GM12878 (cell line): Measurements from ENCODE around the gene RAP1GDS1. TPM values are rescaled to one million over a fixed set of nuclear protein-coding genes. Genes with fewer than 3 reads are reported as not detected.

Experiments used
- ATAC-seq: fragments of 200-7000 bp; cut with Tn5 transposase; 3 replicates; pipeline ENCODE4 v1.9.1; 2020; ENCODE audit warnings: mild to moderate bottlenecking, moderate library complexity
- BruUV-seq: library from RNA; stranded (reverse); fragments of 400-500 nt; replicated peaks from 2 replicates; lab custom pipeline; 2021; lab: Mats Ljungman, UMichigan
- CTCF ChIA-PET: fragments of 300-600 bp; sonication (Branson Sonifier 250); formaldehyde crosslinking; extraction: SDS; loops from one replicate; lab custom pipeline; 2021; ENCODE audit warnings: inconsistent platforms; lab: Yijun Ruan, JAX
- POLR2A ChIA-PET: fragments of 350-600 bp; formaldehyde crosslinking; extraction: SDS; loops from one replicate; lab custom pipeline; 2021; ENCODE audit warnings: inconsistent platforms; lab: Charles Lee
- RAD21 ChIA-PET: fragments of 300-600 bp; sonication (Branson Sonifier 250); formaldehyde crosslinking; loops from one replicate; lab custom pipeline; 2023; ENCODE audit warnings: antibody characterized with exemption; ENCODE audit not compliant: unreplicated experiment; lab: Charles Lee
- SMC1A ChIA-PET: fragments of 300-600 bp; sonication (Branson Sonifier 250); formaldehyde crosslinking; loops from one replicate; lab custom pipeline; 2023; ENCODE audit not compliant: unreplicated experiment, uncharacterized antibody; lab: Charles Lee
- DNase-seq: peaks from one replicate; pipeline ENCODE4 v3.0.0-alpha.2; 2011; ENCODE audit warnings: low read depth, low spot score
- FAIRE-seq: peaks from 3 replicates; lab custom pipeline; 2011; peaks lifted over from hg19 to GRCh38; lab: Jason Lieb, UNC
- H2AFZ ChIP-seq: 2 replicates; pipeline ENCODE4 v1.6.0; 2011; ENCODE audit warnings: low read depth, low read length, control low read depth; ENCODE audit not compliant: control insufficient read depth
- H3K27ac ChIP-seq: 2 replicates; pipeline ENCODE4 v1.5.1; 2011; ENCODE audit warnings: control low read depth; ENCODE audit not compliant: control insufficient read depth, insufficient read depth
- H3K27me3 ChIP-seq, 2 experiments: replicated peaks in 1 of 2; 2 replicates each; pipeline versions ENCODE4 v1.6.0 to v1.6.1; 2011; ENCODE audit warnings: low read length in 1 of 2; ENCODE audit not compliant: control insufficient read depth in 2 of 2, insufficient read depth in 2 of 2
- H3K36me3 ChIP-seq, 2 experiments: 2 replicates each; pipeline ENCODE4 v1.5.1; 2011; ENCODE audit warnings: low read length in 1 of 2; ENCODE audit not compliant: control insufficient read depth in 2 of 2, insufficient read depth in 2 of 2
- H3K4me1 ChIP-seq: 2 replicates; pipeline ENCODE4 v1.6.1; 2011; ENCODE audit warnings: mild to moderate bottlenecking, low read length, moderate library complexity, mixed read lengths; ENCODE audit not compliant: control insufficient read depth, insufficient read depth
- H3K4me2 ChIP-seq: 2 replicates; pipeline ENCODE4 v1.6.0; 2011; ENCODE audit warnings: control low read depth; ENCODE audit not compliant: control insufficient read depth, insufficient read depth
- H3K4me3 ChIP-seq: fragments of 200-600 bp; sonication (generic); 2 replicates; pipeline ENCODE4 v1.5.1; 2016
- H3K79me2 ChIP-seq: 2 replicates; pipeline ENCODE4 v1.6.0; 2011; ENCODE audit warnings: low read length; ENCODE audit not compliant: control insufficient read depth, insufficient read depth
- H3K9ac ChIP-seq: 2 replicates; pipeline ENCODE4 v1.8.0; 2011; ENCODE audit warnings: low read length, control low read depth, mixed read lengths; ENCODE audit not compliant: control insufficient read depth, insufficient read depth
- H3K9me3 ChIP-seq: replicated peaks from 3 replicates; pipeline ENCODE4 v1.5.1; 2011; ENCODE audit warnings: mild to moderate bottlenecking, low read length; ENCODE audit not compliant: control insufficient read depth, insufficient read depth
- H4K20me1 ChIP-seq: 2 replicates; pipeline ENCODE4 v1.6.0; 2011; ENCODE audit not compliant: control insufficient read depth, insufficient read depth
- ATF3 ChIP-seq: IDR thresholded peaks from 2 replicates; pipeline ENCODE4 v1.6.1; 2011; ENCODE audit warnings: low read depth, mild to moderate bottlenecking, low read length, moderate library complexity, borderline replicate concordance; ENCODE audit errors: extremely low read depth
- EP300 ChIP-seq, 2 experiments: fragments of 150-350 bp in 1 of 2; IDR thresholded peaks; 2 replicates each; pipeline ENCODE4 v1.6.1; 2011 to 2012; ENCODE audit warnings: low read depth in 2 of 2, low read length in 2 of 2, borderline replicate concordance in 1 of 2, improper control_type of control experiment in 1 of 2, inconsistent platforms in 1 of 2; ENCODE audit not compliant: control insufficient read depth in 1 of 2
- GABPA ChIP-seq: IDR thresholded peaks from 2 replicates; pipeline ENCODE4 v1.6.1; 2014; ENCODE audit warnings: antibody characterized with exemption, low read depth, mild to moderate bottlenecking, inconsistent platforms
- IRF3 ChIP-seq: fragments of 450-650 bp; IDR thresholded peaks from 2 replicates; pipeline ENCODE4 v1.6.1; 2014; ENCODE audit warnings: mild to moderate bottlenecking
- KLF5 ChIP-seq: fragments of 450-650 bp; IDR thresholded peaks from 2 replicates; pipeline ENCODE4 v1.6.1; 2014; ENCODE audit warnings: mild to moderate bottlenecking; ENCODE audit not compliant: partially characterized antibody
- MEF2B ChIP-seq: fragments of 450-650 bp; IDR thresholded peaks from 2 replicates; pipeline ENCODE4 v1.6.1; 2018; ENCODE audit warnings: mild to moderate bottlenecking, moderate library complexity; ENCODE audit not compliant: partially characterized antibody, poor library complexity, severe bottlenecking
- MTA2 ChIP-seq: fragments of 450-650 bp; IDR thresholded peaks from 2 replicates; pipeline ENCODE4 v1.6.1; 2016; ENCODE audit warnings: low read depth, mild to moderate bottlenecking, moderate library complexity
- MYB ChIP-seq: fragments of 150-350 bp; IDR thresholded peaks from 2 replicates; pipeline ENCODE4 v1.6.1; 2014; ENCODE audit warnings: mild to moderate bottlenecking, low read depth, low read length, borderline replicate concordance
- NFYA ChIP-seq: IDR thresholded peaks from 2 replicates; pipeline ENCODE4 v1.6.1; 2011; ENCODE audit warnings: low read depth, mild to moderate bottlenecking, low read length, improper control_type of control experiment, borderline replicate concordance
- NKRF ChIP-seq: fragments of 450-650 bp; conservative IDR thresholded peaks from 2 replicates; pipeline ENCODE4 v1.6.1; 2017; ENCODE audit warnings: mild to moderate bottlenecking, moderate library complexity
- NR2F1 ChIP-seq: fragments of 450-650 bp; conservative IDR thresholded peaks from 2 replicates; pipeline ENCODE4 v1.6.1; 2017; ENCODE audit warnings: mild to moderate bottlenecking
- PAX5 ChIP-seq: IDR thresholded peaks from 2 replicates; pipeline ENCODE4 v1.6.1; 2011; ENCODE audit warnings: low read depth, low read length, borderline replicate concordance
- POLR2AphosphoS2 ChIP-seq: IDR thresholded peaks from 2 replicates; pipeline ENCODE4 v1.6.1; 2011; ENCODE audit warnings: low read depth, mild to moderate bottlenecking, low read length, improper control_type of control experiment, moderate library complexity
- RELA ChIP-seq: fragments of 450-650 bp; IDR thresholded peaks from 2 replicates; pipeline ENCODE4 v1.8.0; 2014; ENCODE audit warnings: borderline replicate concordance; ENCODE audit not compliant: partially characterized antibody
- STAT1 ChIP-seq: fragments of 450-650 bp; conservative IDR thresholded peaks from 2 replicates; pipeline ENCODE4 v1.6.1; 2014; ENCODE audit warnings: antibody characterized with exemption, mild to moderate bottlenecking
- ZBTB4 ChIP-seq: fragments of 450-650 bp; formaldehyde crosslinking; IDR thresholded peaks from 2 replicates; pipeline ENCODE4 v1.4.0; 2022; ENCODE audit warnings: mild to moderate bottlenecking, moderate library complexity
- ZNF622 ChIP-seq: fragments of 450-650 bp; IDR thresholded peaks from 2 replicates; pipeline ENCODE4 v1.6.1; 2017; ENCODE audit warnings: mild to moderate bottlenecking, inconsistent platforms
- ZSCAN29 ChIP-seq: fragments of 450-650 bp; IDR thresholded peaks from 2 replicates; pipeline ENCODE4 v1.6.1; 2017; ENCODE audit warnings: mild to moderate bottlenecking, moderate library complexity
- WGBS: methylation state at CpG from one replicate; pipeline ENCODE4 v1.1.6; 2016; ENCODE audit warnings: low lambda C conversion rate; ENCODE audit not compliant: insufficient replicate concordance, insufficient coverage; ENCODE audit errors: missing lambda C conversion rate; 5-methylcytosine and 5-hydroxymethylcytosine counted together
- in situ Hi-C: fragments of 300-500 bp; cut with MboI; formaldehyde crosslinking; loops from 9 replicates; pipeline ENCODE4 v1.14.3; 2018; ENCODE audit warnings: mixed read lengths
- intact Hi-C: fragments of 100-400 bp; cut with micrococcal nuclease; formaldehyde crosslinking; loops from one replicate; pipeline ENCODE4 v1.14.2; 2022; ENCODE audit not compliant: unreplicated experiment
- polyA plus RNA-seq, 11 experiments: library from polyadenylated mRNA; depleted of rRNA in 4 of 11; unstranded in 6 of 11; stranded (reverse) in 5 of 11; fragments of >200 nt; fragmentation: Nextera tagmentation in 4 of 11; fragmentation: Illumina TruSeq in 1 of 11; extraction: Ambion mirVana in 4 of 11; extraction: Trizol in 1 of 11; gene quantifications; 1 replicate in 1 of 11; 2 replicates in 10 of 11; pipeline versions ENCODE4 v1.2.1 to v1.2.3, GENCODE V29; 2011 to 2016; ENCODE audit warnings: inconsistent platforms in 2 of 11, missing spikeins in 2 of 11, low read depth in 1 of 11
- total RNA-seq, 4 experiments: library from RNA; depleted of rRNA in 3 of 4; stranded (reverse); fragments of >200 nt in 3 of 4; fragmentation: Illumina TruSeq in 1 of 4; extraction: Trizol in 1 of 4; gene quantifications; 2 replicates each; pipeline versions ENCODE4 v1.2.1 to v1.2.3, GENCODE V29; 2013 to 2021

Gene RAP1GDS1
- total and polyA plus RNA-seq, 10 of the 15 experiments (the other 5 are each of a cell fraction or from before 2014, with no cell fraction given), result 12.0 to 30.5 (median 20.7) TPM

GRCh38 chr4:98474408-98474844 lies 213.2 kb downstream of the RAP1GDS1 start:
- peaks cover 0 to 3% of the 10 kb centered on the region in 2 experiments; a peak in 2 of 4 replicates for H3K27me3 ChIP-seq
- no peaks in the 10 kb centered on the region for H3K9me3 ChIP-seq
- DNase-seq (no peak), ATAC-seq (no peak), FAIRE-seq (no peak)
- no peak overlapping the region for H3K4me3 ChIP-seq
- intact Hi-C loops (no loop called here), in situ Hi-C loops (loop anchor here (25.0 kb wide), 1 partner anchor 938 kb away; no protein-coding TSS in a partner anchor)
- H2AFZ ChIP-seq, result no peak overlapping the region
- no peak overlapping the region for H3K9ac ChIP-seq
- no peaks in the 10 kb centered on the region for H3K79me2 ChIP-seq
- ChIA-PET POLR2A (no interaction called here), SMC1A (interaction anchor here (0.9 to 1.9 kb wide), 4 partner anchors 9 to 358 kb away, joined by 3 to 11 read pairs (median 3); no protein-coding TSS in a partner anchor), CTCF (interaction anchor here (1.4 kb wide), 1 partner anchor 10 kb away, joined by 4 read pairs; no protein-coding TSS in a partner anchor), RAD21 (interaction anchor here (1.0 kb wide), 1 partner anchor 165 kb away, joined by 4 read pairs; no protein-coding TSS in a partner anchor)
- no peak overlapping the region for H3K4me2 ChIP-seq
- no TSS peak for BruUV-seq
- H3K4me1 ChIP-seq, result no peaks in the 10 kb centered on the region
- H3K27ac ChIP-seq, result no peak overlapping the region
- no peaks in the 10 kb centered on the region for H4K20me1 ChIP-seq
- WGBS, result 70% methylated on average over 3 of the region's 3 CpGs
- H3K36me3 ChIP-seq, result no peaks in the 10 kb centered on the region
- TF ChIP-seq RELA (no peak), ATF3 (no peak), ZSCAN29 (no peak), IRF3 (no peak), MTA2 (no peak), ZBTB4 (CRISPR knock-in tag) (no peak), PAX5 (no peak), ZNF622 (no peak), GABPA (no peak), NFYA (no peak), MYB (no peak), EP300 (IDR thresholded peaks at IDR 0.05; ENCODE audit: borderline replicate concordance in 1 of 2, control insufficient read depth in 1 of 2, low read depth in 2 of 2, low read length in 2 of 2) (no peak), POLR2AphosphoS2 (no peak), STAT1 (no peak), NR2F1 (no peak), KLF5 (no peak), NKRF (no peak), MEF2B (no peak)
